IMR-90 (cell line): ENCODE data around the gene LIAS. TPM values are rescaled to one million over a fixed set of nuclear protein-coding genes. Genes with fewer than 3 reads are reported as not detected.

ENCODE experiments used
- ATAC-seq: fragments of 200-7000 bp; cut with Tn5 transposase; 2 replicates; pipeline ENCODE4 v1.9.1; 2020; ENCODE audit warnings: low read depth, mild to moderate bottlenecking, moderate library complexity
- BruUV-seq: library from RNA; stranded (reverse); fragments of 400-500 nt; replicated peaks from 2 replicates; lab custom pipeline; 2021; lab: Mats Ljungman, UMichigan
- CTCF ChIA-PET: fragments of 300-600 bp; formaldehyde crosslinking; extraction: SDS; loops from one replicate; lab custom pipeline; 2021; ENCODE audit warnings: antibody characterized with exemption; lab: Yijun Ruan, JAX
- POLR2A ChIA-PET: fragments of 300-600 bp; sonication (Branson Sonifier 250); formaldehyde crosslinking; loops from one replicate; lab custom pipeline; 2022; ENCODE audit warnings: antibody characterized with exemption; ENCODE audit not compliant: unreplicated experiment; lab: Charles Lee
- DNase-seq: peaks from one replicate; pipeline ENCODE4 v3.0.0; 2013
- H2AFZ ChIP-seq: replicated peaks from 2 replicates; pipeline ENCODE3; 2013; ENCODE audit warnings: low read length, mild to moderate bottlenecking; ENCODE audit not compliant: poor library complexity
- H2AK5ac ChIP-seq: 2 replicates; pipeline ENCODE4 v1.6.1; 2013; ENCODE audit warnings: low read depth, low read length, inconsistent platforms
- H2AK9ac ChIP-seq: replicated peaks from 2 replicates; pipeline ENCODE3; 2013; ENCODE audit warnings: mild to moderate bottlenecking, low read depth, low read length, moderate library complexity; ENCODE audit not compliant: poor library complexity
- H2BK120ac ChIP-seq: 2 replicates; pipeline ENCODE4 v1.6.1; 2013; ENCODE audit warnings: low read depth, low read length, inconsistent platforms
- H2BK15ac ChIP-seq: 3 replicates; pipeline ENCODE4 v1.6.1; 2013; ENCODE audit warnings: low read depth, low read length, inconsistent platforms
- H2BK20ac ChIP-seq: 2 replicates; pipeline ENCODE4 v1.6.1; 2013; ENCODE audit warnings: low read depth, mild to moderate bottlenecking, inconsistent platforms, low read length, moderate library complexity
- H2BK5ac ChIP-seq: 2 replicates; pipeline ENCODE4 v1.6.1; 2013; ENCODE audit warnings: mild to moderate bottlenecking, low read depth, low read length, inconsistent platforms; ENCODE audit not compliant: poor library complexity, severe bottlenecking
- H3K14ac ChIP-seq: replicated peaks from 2 replicates; pipeline ENCODE4 v1.6.1; 2013; ENCODE audit warnings: low read depth, low read length, inconsistent platforms
- H3K18ac ChIP-seq: 2 replicates; pipeline ENCODE4 v1.6.1; 2013; ENCODE audit warnings: low read depth, low read length, control low read depth
- H3K23ac ChIP-seq: 2 replicates; pipeline ENCODE4 v1.6.1; 2013; ENCODE audit warnings: low read depth, low read length, inconsistent platforms
- H3K27ac ChIP-seq: 2 replicates; pipeline ENCODE4 v1.5.1; 2013; ENCODE audit warnings: mild to moderate bottlenecking, control low read depth, low read length; ENCODE audit not compliant: insufficient read depth
- H3K27me3 ChIP-seq: 2 replicates; pipeline ENCODE4 v1.6.1; 2013; ENCODE audit warnings: low read length; ENCODE audit not compliant: control insufficient read depth, insufficient read depth
- H3K36me3 ChIP-seq: 2 replicates; pipeline ENCODE4 v1.6.1; 2013; ENCODE audit warnings: low read length, mixed read lengths; ENCODE audit not compliant: control insufficient read depth, insufficient read depth
- H3K4ac ChIP-seq: 2 replicates; pipeline ENCODE4 v1.6.1; 2013; ENCODE audit warnings: low read depth, low read length, inconsistent platforms
- H3K4me1 ChIP-seq: 2 replicates; pipeline ENCODE4 v1.6.1; 2013; ENCODE audit warnings: low read length, mixed read lengths; ENCODE audit not compliant: control insufficient read depth, insufficient read depth
- H3K4me2 ChIP-seq: 2 replicates; pipeline ENCODE4 v1.6.1; 2013; ENCODE audit warnings: low read depth, mild to moderate bottlenecking, control low read depth, low read length, moderate library complexity
- H3K4me3 ChIP-seq: 2 replicates; pipeline ENCODE4 v1.5.1; 2013; ENCODE audit warnings: low read depth, mild to moderate bottlenecking, control low read depth, low read length, moderate library complexity; ENCODE audit not compliant: insufficient read depth
- H3K56ac ChIP-seq: 2 replicates; pipeline ENCODE4 v1.6.1; 2013; ENCODE audit warnings: low read length, inconsistent platforms; ENCODE audit not compliant: insufficient read depth; ENCODE audit errors: extremely low read depth
- H3K79me1 ChIP-seq, 2 experiments: 2 replicates each; pipeline ENCODE4 v1.6.1; 2013; ENCODE audit warnings: low read length in 2 of 2, inconsistent platforms in 1 of 2, low read depth in 1 of 2
- H3K9ac ChIP-seq: 2 replicates; pipeline ENCODE4 v1.6.1; 2013; ENCODE audit warnings: low read depth, low read length, control low read depth
- H3K9me1 ChIP-seq: 2 replicates; pipeline ENCODE4 v1.6.1; 2013; ENCODE audit warnings: low read length, inconsistent platforms; ENCODE audit not compliant: insufficient read depth
- H3K9me3 ChIP-seq: 2 replicates; pipeline ENCODE4 v1.6.1; 2013; ENCODE audit warnings: low read length; ENCODE audit not compliant: control insufficient read depth, insufficient read depth
- H4K20me1 ChIP-seq: 2 replicates; pipeline ENCODE4 v1.6.1; 2013; ENCODE audit warnings: low read length, inconsistent platforms; ENCODE audit not compliant: insufficient read depth
- H4K5ac ChIP-seq: 2 replicates; pipeline ENCODE4 v1.6.1; 2013; ENCODE audit warnings: mild to moderate bottlenecking, low read depth, low read length, control low read depth
- H4K8ac ChIP-seq, 2 experiments: 2 replicates each; pipeline ENCODE4 v1.6.1; 2013; ENCODE audit warnings: low read depth in 2 of 2, low read length in 2 of 2, control low read depth in 1 of 2, inconsistent platforms in 1 of 2
- H4K91ac ChIP-seq: 2 replicates; pipeline ENCODE4 v1.6.1; 2013; ENCODE audit warnings: low read depth, low read length, inconsistent platforms; ENCODE audit not compliant: insufficient read depth
- BHLHE40 ChIP-seq: fragments of 150-350 bp; IDR thresholded peaks from 2 replicates; pipeline ENCODE4 v1.6.1; 2016; ENCODE audit warnings: mild to moderate bottlenecking, low read depth, low read length
- CEBPB ChIP-seq: IDR thresholded peaks from 2 replicates; pipeline ENCODE4 v1.6.1; 2012; ENCODE audit warnings: low read depth, low read length, improper control_type of control experiment
- CHD1 ChIP-seq: IDR thresholded peaks from 2 replicates; pipeline ENCODE4 v1.6.1; 2012; ENCODE audit warnings: low read depth, low read length, improper control_type of control experiment
- MAZ ChIP-seq: IDR thresholded peaks from 2 replicates; pipeline ENCODE4 v1.6.1; 2012; ENCODE audit warnings: low read depth, mild to moderate bottlenecking, low read length, improper control_type of control experiment, moderate library complexity, borderline replicate concordance
- SMC3 ChIP-seq: fragments of 150-350 bp; IDR thresholded peaks from 2 replicates; pipeline ENCODE4 v1.6.1; 2016; ENCODE audit warnings: low read depth, mild to moderate bottlenecking, antibody characterized with exemption, low read length, moderate library complexity
- WGBS, 2 experiments: methylation state at CpG; one replicate each; pipeline versions ENCODE4 v1.1.5 to v1.1.7; 2013; ENCODE audit warnings: missing lambda C conversion rate in 2 of 2; ENCODE audit not compliant: insufficient read length in 1 of 2; ENCODE audit errors: extremely low coverage in 2 of 2; 5-methylcytosine and 5-hydroxymethylcytosine counted together
- dilution Hi-C: fragments of 300-500 bp; cut with HindIII; formaldehyde crosslinking; loops from one replicate; pipeline ENCODE4 v1.14.3; 2018; ENCODE audit warnings: low sequenced_read_pairs; ENCODE audit not compliant: unreplicated experiment
- in situ Hi-C: fragments of 300-500 bp; cut with MboI; formaldehyde crosslinking; loops from 3 replicates; pipeline ENCODE4 v1.14.3; 2019; ENCODE audit warnings: low sequenced_read_pairs, inconsistent platforms, mixed read lengths
- intact Hi-C: fragments of 100-400 bp; cut with micrococcal nuclease; formaldehyde crosslinking; loops from 2 replicates; pipeline ENCODE4 v1.10.0; 2022
- polyA plus RNA-seq, 3 experiments: library from polyadenylated mRNA; depleted of rRNA; stranded (reverse); fragments of >200 nt; gene quantifications; 2 replicates each; pipeline ENCODE4 v1.2.3, GENCODE V29; 2012; ENCODE audit warnings: low replicate concordance in 1 of 3
- total RNA-seq: library from RNA; depleted of rRNA; stranded (reverse); fragments of >200 nt; gene quantifications from 2 replicates; pipeline ENCODE4 v1.2.3, GENCODE V29; 2012

LIAS gene
- total and polyA plus RNA-seq, 2 of the 4 experiments (the other 2 are of a cell fraction) = 3.2 to 7.8 TPM

DNA sequence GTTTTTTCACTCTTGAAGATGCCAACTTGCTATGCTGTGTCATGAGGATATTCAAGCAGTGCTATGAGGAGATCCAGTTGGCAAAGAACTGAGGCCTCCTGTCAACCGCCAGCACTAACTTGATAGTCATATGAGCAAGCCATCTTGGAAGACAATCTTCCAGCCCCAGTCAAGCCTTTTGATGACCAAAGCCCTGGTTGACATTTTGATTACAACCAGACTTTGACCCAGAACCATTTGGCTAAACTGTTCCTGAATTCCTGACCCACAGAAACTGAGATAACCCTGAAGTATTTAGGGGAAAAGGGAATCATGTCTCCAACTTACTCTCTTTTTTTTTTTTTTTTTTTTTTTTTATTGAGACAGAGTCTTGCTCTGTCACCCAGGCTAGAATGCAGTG lies 35.5 kb downstream of the LIAS start:
- ChIA-PET POLR2A (no interaction called here), CTCF (no interaction called here)
- Histone ChIP-seq H3K23ac (no peak overlapping the region), H3K56ac (no peak overlapping the region), H3K4ac (no peak overlapping the region), H3K79me1 (no peaks in the 10 kb centered on the region), H4K91ac (no peak overlapping the region), H3K9me1 (no peaks in the 10 kb centered on the region), H2BK15ac (no peak overlapping the region), H3K36me3 (peaks cover 3% of the 10 kb centered on the region), H2AFZ (no peak overlapping the region), H4K20me1 (no peaks in the 10 kb centered on the region), H2AK9ac (no peak overlapping the region), H3K9me3 (no peaks in the 10 kb centered on the region), H2AK5ac (no peak overlapping the region), H3K9ac (no peak overlapping the region), H3K14ac (no peak overlapping the region), H4K5ac (no peak overlapping the region), H3K27me3 (no peaks in the 10 kb centered on the region), H3K4me3 (no peak overlapping the region), H2BK5ac (no peak overlapping the region), H3K18ac (no peak overlapping the region), H4K8ac (no peak overlapping the region), H2BK20ac (no peak overlapping the region), H3K4me2 (no peak overlapping the region), H3K4me1 (0 out of 2 replicates have a peak, but pooled peaks cover 2% of the 10 kb centered on the region), H3K27ac (no peak overlapping the region), H2BK120ac (no peak overlapping the region)
- no TSS peak for BruUV-seq
- 100% methylated on average over 1 of the region's 1 CpG; no CpG with 5 or more reads in 1 of the 2 experiments for WGBS, 2 experiments
- DNase-seq = no peak
- ATAC-seq = no peak
- in situ Hi-C loops = no loop called here
- TF ChIP-seq CEBPB (no peak), BHLHE40 (no peak), CHD1 (no peak), MAZ (no peak), SMC3 (no peak)
- intact Hi-C loops = no loop called here
- dilution Hi-C loops = no loop called here
